ENCODE measurements around the gene ATP8B4. TPM values are rescaled to one million over a fixed set of nuclear protein-coding genes. Genes with fewer than 3 reads are reported as not detected.

The ATP8B4 gene
- total RNA-seq, 1 experiment from 2014 or later: not detected

- ATAC-seq: no peak
- Histone ChIP-seq H3K4me1 (ENCODE audit: control insufficient read depth, insufficient read depth, low read length) (no peaks in the 10 kb centered on the region), H3K4me3 (ENCODE audit: low read depth in 2 of 2, low read length in 2 of 2) (no peak overlapping the region), H3K36me3 (ENCODE audit: control insufficient read depth, insufficient read depth, low read length) (no peaks in the 10 kb centered on the region), H3K27me3 (ENCODE audit: control insufficient read depth, insufficient read depth, low read length) (peaks cover 6% of the 10 kb centered on the region; the same call in 1 of the 2 replicates), H3K27ac (ENCODE audit: low read length) (no peak overlapping the region), H3K9me3 (ENCODE audit: control insufficient read depth, insufficient read depth, low read depth, low read length) (no peaks in the 10 kb centered on the region)
- no TSS peak for BruUV-seq (replicated peaks)
- in situ Hi-C loops (cut with HindIII; ENCODE audit: low pct_unique_long_range_greater_than_20kb, low sequenced_read_pairs) (no loop called here), intact Hi-C loops (cut with micrococcal nuclease; ENCODE audit: unreplicated experiment) (no loop called here)
- DNase-seq (ENCODE audit: low read depth, low spot score): no peak
- CTCF ChIA-PET: no interaction called here
- no peak for TF ChIP-seq REST (IDR thresholded peaks at IDR 0.05; ENCODE audit: insufficient read depth in 1 of 2, low read depth in 2 of 2, low read length in 1 of 2)
- no peak for TF ChIP-seq TCF7L2 (IDR thresholded peaks at IDR 0.05; ENCODE audit: low read depth, low read length)
- no peak for TF ChIP-seq SIN3A (IDR thresholded peaks at IDR 0.05; ENCODE audit: borderline replicate concordance, insufficient read depth, low read depth, low read length)
- POLR2A ChIA-PET: no interaction called here
Observed at GRCh38 chr15:50107157-50107556, 11.9 kb downstream of the ATP8B4 start.

- TF ChIP-seq POLR2AphosphoS5 (IDR thresholded peaks at IDR 0.05; ENCODE audit: low read depth, low read length) (no peak), REST (IDR thresholded peaks at IDR 0.05; ENCODE audit: insufficient read depth in 1 of 2, low read depth in 2 of 2, low read length in 1 of 2) (no peak), TCF7L2 (IDR thresholded peaks at IDR 0.05; ENCODE audit: low read depth, low read length) (no peak), SIN3A (IDR thresholded peaks at IDR 0.05; ENCODE audit: borderline replicate concordance, insufficient read depth, low read depth, low read length) (no peak), CTCF (IDR thresholded peaks at IDR 0.05) (no peak)
- no peak for DNase-seq (ENCODE audit: low read depth, low spot score)
- Histone ChIP-seq H3K27ac (ENCODE audit: low read length) (no peak overlapping the region), H3K27me3 (ENCODE audit: control insufficient read depth, insufficient read depth, low read length) (peaks cover 6% of the 10 kb centered on the region; the same call in 1 of the 2 replicates), H3K4me3 (ENCODE audit: low read depth in 2 of 2, low read length in 2 of 2) (no peak overlapping the region), H3K9me3 (ENCODE audit: control insufficient read depth, insufficient read depth, low read depth, low read length) (no peaks in the 10 kb centered on the region), H3K36me3 (ENCODE audit: control insufficient read depth, insufficient read depth, low read length) (no peaks in the 10 kb centered on the region), H3K4me1 (ENCODE audit: control insufficient read depth, insufficient read depth, low read length) (no peaks in the 10 kb centered on the region)
- ChIA-PET POLR2A (no interaction called here), CTCF (no interaction called here)
- no TSS peak for BruUV-seq (replicated peaks)
- in situ Hi-C loops (cut with HindIII; ENCODE audit: low pct_unique_long_range_greater_than_20kb, low sequenced_read_pairs) (no loop called here), intact Hi-C loops (cut with micrococcal nuclease; ENCODE audit: unreplicated experiment) (no loop called here)
- no peak for ATAC-seq
Observed at GRCh38 chr15:50106457-50106856, 12.6 kb downstream of the ATP8B4 start.

All from Panc1 (cell line).